22Rv1 (cell line): ENCODE data around the gene ARG1.

Experiments used
- ZFX ChIP-seq: fragments of 450-650 bp; IDR thresholded peaks from 2 replicates; pipeline ENCODE4 v1.6.1; 2017; ENCODE audit warnings: antibody characterized with exemption, borderline replicate concordance
- TF ChIP-seq, protein P1 (sequence below): fragments of 450-650 bp; IDR thresholded peaks from 2 replicates; pipeline ENCODE4 v1.5.1; 2017; ENCODE audit warnings: mild to moderate bottlenecking

- TF ChIP-seq, protein P1, sequence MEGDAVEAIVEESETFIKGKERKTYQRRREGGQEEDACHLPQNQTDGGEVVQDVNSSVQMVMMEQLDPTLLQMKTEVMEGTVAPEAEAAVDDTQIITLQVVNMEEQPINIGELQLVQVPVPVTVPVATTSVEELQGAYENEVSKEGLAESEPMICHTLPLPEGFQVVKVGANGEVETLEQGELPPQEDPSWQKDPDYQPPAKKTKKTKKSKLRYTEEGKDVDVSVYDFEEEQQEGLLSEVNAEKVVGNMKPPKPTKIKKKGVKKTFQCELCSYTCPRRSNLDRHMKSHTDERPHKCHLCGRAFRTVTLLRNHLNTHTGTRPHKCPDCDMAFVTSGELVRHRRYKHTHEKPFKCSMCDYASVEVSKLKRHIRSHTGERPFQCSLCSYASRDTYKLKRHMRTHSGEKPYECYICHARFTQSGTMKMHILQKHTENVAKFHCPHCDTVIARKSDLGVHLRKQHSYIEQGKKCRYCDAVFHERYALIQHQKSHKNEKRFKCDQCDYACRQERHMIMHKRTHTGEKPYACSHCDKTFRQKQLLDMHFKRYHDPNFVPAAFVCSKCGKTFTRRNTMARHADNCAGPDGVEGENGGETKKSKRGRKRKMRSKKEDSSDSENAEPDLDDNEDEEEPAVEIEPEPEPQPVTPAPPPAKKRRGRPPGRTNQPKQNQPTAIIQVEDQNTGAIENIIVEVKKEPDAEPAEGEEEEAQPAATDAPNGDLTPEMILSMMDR, result no peak
- no peak for TF ChIP-seq ZFX
Measured at GRCh38 chr6:131548441-131548840, 24.6 kb upstream of the ARG1 start.
